CD1c-positive myeloid dendritic cell (primary cell): ENCODE results near the gene OST4.
A peak's percentile ranks its signal among the peaks of the same experiment; 100 is the strongest.
"Not testable (repeated sequence)": the region's sequence is repeated elsewhere in the genome, so short reads cannot be mapped to it uniquely, and the experiment has no call there.

Experiments
- DNase-seq: peaks from one replicate; pipeline ENCODE4 v3.0.0-alpha.2; 2016; ENCODE audit errors: extremely low spot score

The OST4 gene

GRCh38 chr2:27071277-27071989 lies at the start of gene OST4:
Gene OST4, minus strand, starts transcription at chr2:27071654.
- peak; percentile 97 for DNase-seq

GRCh38 chr2:27119330-27119670 lies 47.8 kb upstream of the OST4 start:
- not testable (repeated sequence) for DNase-seq

GRCh38 chr2:27118525-27119329 lies 47.3 kb upstream of the OST4 start, which contains the start of gene CGREF1:
Gene CGREF1, minus strand, starts transcription at chr2:27119128. Its CDS starts 14,762 bp downstream, at chr2:27104366.
- DNase-seq = peak; percentile 21

GRCh38 chr2:27117995-27118524 lies 46.6 kb upstream of the OST4 start:
- DNase-seq = no peak

- DNase-seq = no peak
Observed at GRCh38 chr2:27115519-27115918, 44.1 kb upstream of the OST4 start.

- DNase-seq = not testable (repeated sequence)
Observed at GRCh38 chr2:27111392-27112078, 40.1 kb upstream of the OST4 start.

- not testable (repeated sequence) for DNase-seq
Observed at GRCh38 chr2:27110603-27111352, 39.3 kb upstream of the OST4 start.

GRCh38 chr2:27109083-27109482 lies 37.6 kb upstream of the OST4 start:
- no peak for DNase-seq

GRCh38 chr2:27108221-27108620 lies 36.8 kb upstream of the OST4 start:
- no peak for DNase-seq

- no peak for DNase-seq
Observed at GRCh38 chr2:27105981-27106380, 34.5 kb upstream of the OST4 start.

- DNase-seq = no peak
Observed at GRCh38 chr2:27102329-27102728, 30.9 kb upstream of the OST4 start.

- no peak for DNase-seq
Observed at GRCh38 chr2:27100036-27100435, 28.6 kb upstream of the OST4 start.

GRCh38 chr2:27099334-27099955 lies 28.0 kb upstream of the OST4 start:
- DNase-seq = no peak

GRCh38 chr2:27097341-27097740 lies 25.9 kb upstream of the OST4 start:
- DNase-seq = no peak

- DNase-seq = peak; percentile 66
Observed at GRCh38 chr2:27096748-27097297, 25.4 kb upstream of the OST4 start.

- peak; percentile 56 for DNase-seq
Observed at GRCh38 chr2:27095745-27096651, 24.5 kb upstream of the OST4 start.

- DNase-seq = no peak
Observed at GRCh38 chr2:27095427-27095744, 23.9 kb upstream of the OST4 start.

- no peak for DNase-seq
Observed at GRCh38 chr2:27094353-27094984, 23.0 kb upstream of the OST4 start.
